ENCODE results near the gene SSBP2. TPM values are rescaled to one million over a fixed set of nuclear protein-coding genes. Genes with fewer than 3 reads are reported as not detected.

Gene SSBP2
- total RNA-seq, 2 experiments from 2014 or later: 11.7 to 12.9 TPM

GRCh38 chr5:81642210-81642609 lies 108.7 kb downstream of the SSBP2 start:
- H3K4me3 Mint-ChIP-seq: no peak overlapping the region
- H3K27ac Mint-ChIP-seq: no peak overlapping the region
- peaks cover 2% of the 10 kb centered on the region for H3K36me3 Mint-ChIP-seq (ENCODE audit: low read depth)
- TF ChIP-seq CTCF (IDR thresholded peaks at IDR 0.05): no peak
- DNase-seq: no peak
- no peaks in the 10 kb centered on the region for H3K27me3 Mint-ChIP-seq
- ChIA-PET CTCF (no interaction called here), POLR2A (no interaction called here)
- ATAC-seq: no peak
- H3K4me1 Mint-ChIP-seq (ENCODE audit: low read depth): peaks cover 4% of the 10 kb centered on the region
- H3K9me3 Mint-ChIP-seq: no peaks in the 10 kb centered on the region
- intact Hi-C loops (cut with micrococcal nuclease): no loop called here

- Mint-ChIP-seq H3K4me3 (no peak overlapping the region), H3K4me1 (ENCODE audit: low read depth) (peaks cover 4% of the 10 kb centered on the region), H3K9me3 (no peaks in the 10 kb centered on the region), H3K27me3 (no peaks in the 10 kb centered on the region), H3K27ac (no peak overlapping the region), H3K36me3 (ENCODE audit: low read depth) (peaks cover 2% of the 10 kb centered on the region)
- POLR2A ChIA-PET: no interaction called here
- no peak for DNase-seq
- ATAC-seq: no peak
- intact Hi-C loops (cut with micrococcal nuclease): no loop called here
- no peak for TF ChIP-seq CTCF (IDR thresholded peaks at IDR 0.05)
- CTCF ChIA-PET: no interaction called here
Measured at GRCh38 chr5:81639556-81639955, 111.3 kb downstream of the SSBP2 start.

- TF ChIP-seq CTCF (IDR thresholded peaks at IDR 0.05): no peak
- POLR2A ChIA-PET: no interaction called here
- ATAC-seq (no peak), DNase-seq (no peak)
- Mint-ChIP-seq H3K9me3 (no peaks in the 10 kb centered on the region), H3K27ac (no peak overlapping the region), H3K4me1 (ENCODE audit: low read depth) (peaks cover 4% of the 10 kb centered on the region), H3K4me3 (no peak overlapping the region), H3K27me3 (no peaks in the 10 kb centered on the region), H3K36me3 (ENCODE audit: low read depth) (peaks cover 2% of the 10 kb centered on the region)
- intact Hi-C loops (cut with micrococcal nuclease): no loop called here
- CTCF ChIA-PET: no interaction called here
Measured at GRCh38 chr5:81638471-81638870, 112.4 kb downstream of the SSBP2 start.

- CTCF ChIA-PET: no interaction called here
- Mint-ChIP-seq H3K27me3 (no peaks in the 10 kb centered on the region), H3K4me1 (ENCODE audit: low read depth) (peaks cover 3% of the 10 kb centered on the region), H3K9me3 (no peaks in the 10 kb centered on the region), H3K27ac (no peak overlapping the region), H3K36me3 (ENCODE audit: low read depth) (peaks cover 7% of the 10 kb centered on the region), H3K4me3 (no peak overlapping the region)
- no peak for TF ChIP-seq CTCF (IDR thresholded peaks at IDR 0.05)
- intact Hi-C loops (cut with micrococcal nuclease): no loop called here
- ATAC-seq: no peak
- POLR2A ChIA-PET: no interaction called here
- no peak for DNase-seq
Measured at GRCh38 chr5:81633891-81634290, 117.0 kb downstream of the SSBP2 start.

GRCh38 chr5:81633471-81633870 lies 117.4 kb downstream of the SSBP2 start:
- no peak overlapping the region for H3K27ac Mint-ChIP-seq
- peaks cover 4% of the 10 kb centered on the region for H3K9me3 Mint-ChIP-seq
- ChIA-PET POLR2A (no interaction called here), CTCF (no interaction called here)
- intact Hi-C loops (cut with micrococcal nuclease): no loop called here
- peaks cover 4% of the 10 kb centered on the region for H3K4me1 Mint-ChIP-seq (ENCODE audit: low read depth)
- DNase-seq: no peak
- no peak overlapping the region for H3K4me3 Mint-ChIP-seq
- TF ChIP-seq CTCF (IDR thresholded peaks at IDR 0.05): no peak
- ATAC-seq: no peak
- H3K27me3 Mint-ChIP-seq: no peaks in the 10 kb centered on the region
- peaks cover 12% of the 10 kb centered on the region for H3K36me3 Mint-ChIP-seq (ENCODE audit: low read depth)
